Epithelial cell of prostate (primary cell): ENCODE data around the gene KCNRG.

ENCODE experiments used
- DNase-seq: peaks from one replicate; pipeline ENCODE4 v3.0.0-alpha.2; 2011; ENCODE audit warnings: low read depth, low spot score
- H3K27ac ChIP-seq: fragments of 450-650 bp; 2 replicates; pipeline ENCODE4 v1.5.1; 2017; ENCODE audit warnings: mild to moderate bottlenecking

The KCNRG gene

DNA sequence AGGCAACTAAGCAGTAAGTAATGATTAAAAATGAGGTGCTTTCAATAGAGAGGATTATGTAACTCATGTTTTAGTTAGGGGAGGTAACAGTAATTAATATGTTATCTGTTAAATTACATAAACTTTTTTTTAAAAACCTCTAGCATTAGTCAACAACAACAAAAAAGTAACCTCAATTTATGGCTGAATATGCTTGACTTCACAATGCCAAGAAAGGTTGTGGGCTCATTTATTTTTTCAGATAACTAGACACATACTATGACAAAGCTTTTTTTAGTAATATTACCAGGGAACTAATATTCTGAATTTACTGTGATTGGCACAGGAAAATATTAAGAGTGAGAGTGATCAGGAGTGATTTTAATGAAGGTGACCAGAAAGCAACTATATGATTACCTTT lies 54.9 kb downstream of the KCNRG start:
- no peak overlapping the region for H3K27ac ChIP-seq
- DNase-seq = no peak
